Germinal center (tissue), 1 donor: ENCODE data around the gene SULT1C3.
"Not testable (repeated sequence)": the region's sequence is repeated elsewhere in the genome, so short reads cannot be mapped to it uniquely, and the experiment has no call there.

ENCODE experiments used
- DNase-seq: peaks from one replicate; pipeline ENCODE4 v3.0.0; 2012; ENCODE audit warnings: mixed read lengths, low spot score

SULT1C3 gene

DNA sequence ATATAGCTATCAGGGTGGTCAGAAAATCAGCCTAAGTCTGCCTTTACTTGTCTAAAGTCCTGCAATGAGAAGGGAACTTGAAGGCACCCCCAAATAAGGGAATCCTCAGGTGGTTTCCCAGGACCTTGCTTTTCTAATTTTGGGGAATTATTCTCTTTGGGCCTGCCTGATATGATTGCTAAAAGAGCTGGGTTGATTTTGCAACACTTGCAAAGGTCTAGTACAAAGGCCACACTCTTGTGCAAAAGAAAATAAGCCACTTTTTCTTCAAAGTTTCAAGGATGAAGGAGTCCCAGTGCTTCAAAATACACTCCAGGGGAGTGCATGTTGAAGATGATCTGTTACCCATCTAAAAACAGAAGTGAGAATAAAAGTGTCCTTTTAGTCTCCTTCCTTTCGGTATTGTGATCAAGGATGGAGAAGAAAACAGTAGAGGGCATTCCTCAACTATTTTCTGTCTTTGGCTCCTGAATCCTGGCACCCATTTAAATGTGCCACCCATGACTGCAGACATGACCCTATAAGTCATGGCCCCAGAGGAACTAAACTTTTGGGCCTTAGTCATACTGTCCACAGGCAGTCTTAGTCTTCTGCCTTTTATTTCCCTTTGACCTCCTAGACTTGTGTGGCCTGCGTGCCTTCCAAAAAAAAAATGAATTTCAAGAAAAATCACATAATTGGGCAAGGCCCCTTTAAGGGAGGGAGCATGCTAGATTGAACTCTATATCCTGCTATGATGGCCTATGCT is 5.1 kb downstream of the SULT1C3 start:
- DNase-seq = no peak

GRCh38 chr2:108253106-108253505 is 13.3 kb downstream of the SULT1C3 start:
- no peak for DNase-seq

DNA sequence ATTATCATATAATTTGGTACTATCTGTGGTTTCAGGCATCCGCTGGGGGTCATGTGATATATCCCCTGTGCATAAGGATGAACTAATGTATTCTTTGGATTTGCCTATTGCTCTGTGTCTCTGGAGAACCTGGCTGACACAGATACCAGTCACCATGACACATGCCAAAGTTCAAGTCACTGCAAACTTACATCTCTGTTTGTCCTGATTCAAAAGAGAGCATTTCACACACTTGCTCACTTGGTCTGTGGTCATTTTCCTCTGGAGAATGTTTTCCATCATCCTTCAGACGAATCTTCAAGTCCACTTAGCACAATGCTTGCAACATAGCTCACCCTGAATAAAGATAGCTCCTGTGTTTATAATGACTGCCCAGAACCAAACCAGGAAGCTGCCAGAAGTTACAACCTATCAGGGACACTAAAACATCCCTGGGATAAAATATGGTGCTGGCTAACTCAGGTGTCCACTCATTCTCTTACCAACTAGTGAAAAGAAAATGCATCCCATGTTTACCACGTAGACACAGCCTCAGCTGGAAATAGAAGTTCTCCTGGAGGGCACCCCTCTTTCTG is 18.1 kb downstream of the SULT1C3 start:
- no peak for DNase-seq

- no peak for DNase-seq
Observed at GRCh38 chr2:108260773-108261172, 21.0 kb downstream of the SULT1C3 start.

- DNase-seq = no peak
Observed at GRCh38 chr2:108262036-108262435, 22.3 kb downstream of the SULT1C3 start.

DNA sequence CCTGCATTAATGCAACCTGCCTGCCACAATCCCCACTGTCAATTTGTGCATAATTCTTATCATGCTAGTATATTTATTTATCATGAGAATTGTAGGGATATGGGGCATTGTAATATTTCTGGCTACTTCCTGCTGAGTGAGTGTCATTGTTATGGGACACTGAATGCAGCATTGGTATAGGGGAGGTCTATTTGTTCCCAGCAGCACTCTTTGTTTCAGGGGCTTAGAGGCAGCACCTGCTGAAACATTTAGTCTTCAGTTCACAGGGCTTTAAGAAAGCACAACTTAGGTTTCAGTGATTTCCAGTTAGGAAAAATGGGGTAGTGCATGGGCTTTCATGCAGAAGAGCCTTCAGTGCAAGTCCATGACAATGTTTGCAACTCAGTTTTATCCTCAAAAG is 23.6 kb downstream of the SULT1C3 start:
- no peak for DNase-seq

GRCh38 chr2:108266218-108266617 is 26.4 kb downstream of the SULT1C3 start:
- DNase-seq = no peak

DNA sequence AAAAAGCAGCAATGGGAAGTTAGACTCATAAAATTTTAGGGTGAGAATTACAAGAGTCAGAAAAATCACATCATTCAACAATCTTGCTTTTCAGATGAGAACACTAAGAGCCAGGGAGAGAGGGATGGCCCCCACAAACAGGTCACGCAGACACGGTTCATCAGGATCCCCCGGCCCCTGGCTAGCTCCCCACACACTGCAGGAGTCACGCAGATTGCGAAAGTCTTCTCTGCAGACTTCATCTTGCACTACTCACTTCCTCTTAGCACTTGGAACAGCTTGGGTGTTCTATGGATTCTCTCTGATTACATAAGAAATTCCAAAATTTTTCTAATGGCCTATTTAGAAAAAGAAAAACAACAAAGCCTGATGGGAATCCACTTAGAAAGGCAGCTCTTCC is 27.3 kb downstream of the SULT1C3 start:
- no peak for DNase-seq

DNA sequence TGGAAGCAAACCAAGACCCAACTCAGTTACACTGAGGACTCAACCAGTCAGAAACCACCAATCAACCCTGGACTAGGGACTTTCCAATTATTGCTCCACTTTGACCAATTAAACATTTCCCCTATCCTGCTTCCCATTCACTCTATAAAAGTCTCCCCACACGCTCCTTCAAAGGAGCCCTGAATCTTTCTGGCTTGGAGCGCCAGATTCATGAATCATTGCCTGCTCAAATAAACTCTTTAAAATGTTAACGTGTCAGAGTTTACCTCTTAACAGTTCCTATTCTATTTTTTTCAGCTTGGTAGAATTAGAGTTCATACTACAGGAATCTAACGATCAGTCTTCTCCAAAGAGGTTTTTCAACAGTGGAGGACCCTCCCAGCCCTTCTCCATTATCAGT is 28.2 kb downstream of the SULT1C3 start:
- no peak for DNase-seq

GRCh38 chr2:108270346-108270745 is 30.6 kb downstream of the SULT1C3 start:
- DNase-seq = no peak

DNA sequence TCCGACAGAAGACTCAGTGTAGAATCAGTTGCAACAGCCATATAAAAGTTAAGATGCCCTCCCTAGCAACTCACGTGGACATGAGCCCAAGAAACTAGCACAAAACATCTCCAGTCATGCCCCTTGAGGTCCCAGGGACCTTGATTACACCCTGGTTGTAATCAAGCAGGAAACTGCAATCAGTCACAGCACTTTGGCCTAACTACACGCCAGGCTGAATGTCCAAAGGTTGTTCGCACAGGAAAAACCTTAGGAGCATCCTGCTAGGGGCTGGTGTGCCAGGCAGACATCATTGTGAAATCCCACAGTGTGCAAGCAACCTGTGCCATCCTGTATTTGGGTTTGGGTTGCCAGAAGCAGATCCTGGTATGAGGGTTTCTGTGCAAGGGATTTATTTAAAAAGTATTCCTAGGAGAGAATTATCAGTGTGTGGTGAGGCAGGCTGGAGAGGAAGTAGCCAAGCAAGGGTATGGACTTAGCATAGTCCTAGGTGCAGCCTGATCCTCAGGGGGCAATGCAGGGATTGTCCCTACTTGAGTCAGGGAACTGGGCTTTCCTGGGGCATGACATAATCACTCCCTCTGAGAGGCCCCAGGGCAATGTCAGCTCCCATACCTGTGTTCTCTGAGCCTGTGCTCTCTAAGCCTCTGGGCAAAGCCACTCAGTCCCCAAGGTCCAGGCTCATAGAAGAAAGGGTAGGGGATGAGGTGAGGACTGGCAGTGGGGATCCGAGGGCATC is 31.2 kb downstream of the SULT1C3 start:
- DNase-seq = no peak

- DNase-seq = no peak
Observed at GRCh38 chr2:108271691-108272253, 32.0 kb downstream of the SULT1C3 start.

DNA sequence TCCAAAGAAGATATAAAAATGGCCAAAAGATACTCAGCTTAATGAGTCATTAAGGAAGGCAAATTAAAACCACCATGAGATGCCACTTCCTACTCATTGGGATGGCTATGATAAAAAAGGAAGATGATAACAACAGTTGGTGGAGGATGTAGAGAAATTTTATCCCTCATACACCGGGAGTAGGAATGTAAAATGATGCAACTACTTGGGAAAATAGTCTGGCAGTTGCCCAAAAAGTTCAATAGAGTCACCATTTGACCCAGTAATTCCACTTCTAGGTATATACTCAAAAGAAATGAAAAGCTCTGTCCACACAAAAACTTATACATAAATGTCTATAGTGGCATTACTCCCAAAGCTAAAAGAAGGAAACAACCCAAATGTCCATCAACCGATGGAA is 38.9 kb downstream of the SULT1C3 start:
- no peak for DNase-seq

GRCh38 chr2:108279468-108279867 is 39.7 kb downstream of the SULT1C3 start:
- no peak for DNase-seq

DNA sequence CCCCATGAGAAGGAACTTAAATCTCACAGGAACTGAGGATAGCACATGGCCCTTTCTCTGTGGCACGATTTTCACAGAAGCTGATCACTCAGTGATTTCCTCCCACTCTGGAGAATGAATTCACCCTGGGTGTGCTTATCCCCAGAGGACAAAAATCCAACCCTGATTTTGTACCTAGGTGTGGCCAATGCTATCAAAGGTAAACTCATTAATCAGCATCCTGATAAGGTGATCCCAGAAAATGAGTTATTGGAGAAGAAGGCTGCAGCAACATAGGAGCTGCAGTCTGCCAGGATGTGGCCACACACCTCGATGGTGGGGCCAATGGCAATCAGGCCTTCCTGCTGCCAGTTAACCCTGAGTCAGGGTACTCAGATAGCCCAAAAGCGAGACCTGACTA is 40.7 kb downstream of the SULT1C3 start:
- DNase-seq = no peak

DNA sequence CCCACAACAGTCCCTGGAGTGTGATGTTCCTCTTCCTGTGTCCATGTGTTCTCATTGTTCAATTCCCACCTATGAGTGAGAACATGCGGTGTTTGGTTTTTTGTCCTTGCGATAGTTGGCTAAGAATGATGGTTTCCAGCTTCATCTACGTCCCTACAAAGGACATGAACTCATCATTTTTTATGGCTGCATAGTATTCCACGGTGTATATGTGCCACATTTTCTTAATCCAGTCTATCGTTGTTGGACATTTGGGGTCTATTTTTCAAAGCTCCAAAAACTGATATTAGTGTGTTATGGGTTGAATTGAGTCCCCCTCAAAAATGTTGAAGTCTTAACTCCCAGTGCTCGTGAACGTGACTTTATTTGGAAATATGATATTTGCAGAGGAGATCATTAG is 44.8 kb downstream of the SULT1C3 start:
- not testable (repeated sequence) for DNase-seq

- no peak for DNase-seq
Observed at GRCh38 chr2:108285616-108286015, 45.8 kb downstream of the SULT1C3 start.

GRCh38 chr2:108287169-108287568 is 47.4 kb downstream of the SULT1C3 start:
- no peak for DNase-seq

GRCh38 chr2:108288534-108289106 is 48.9 kb downstream of the SULT1C3 start, which contains the start of gene SULT1C2:
Gene SULT1C2 (plus strand): TSS chr2:108288895. CDS start chr2:108293668, 4,773 bp downstream.
- DNase-seq = no peak

- DNase-seq = no peak
Observed at GRCh38 chr2:108293850-108294249, 54.1 kb downstream of the SULT1C3 start.

DNA sequence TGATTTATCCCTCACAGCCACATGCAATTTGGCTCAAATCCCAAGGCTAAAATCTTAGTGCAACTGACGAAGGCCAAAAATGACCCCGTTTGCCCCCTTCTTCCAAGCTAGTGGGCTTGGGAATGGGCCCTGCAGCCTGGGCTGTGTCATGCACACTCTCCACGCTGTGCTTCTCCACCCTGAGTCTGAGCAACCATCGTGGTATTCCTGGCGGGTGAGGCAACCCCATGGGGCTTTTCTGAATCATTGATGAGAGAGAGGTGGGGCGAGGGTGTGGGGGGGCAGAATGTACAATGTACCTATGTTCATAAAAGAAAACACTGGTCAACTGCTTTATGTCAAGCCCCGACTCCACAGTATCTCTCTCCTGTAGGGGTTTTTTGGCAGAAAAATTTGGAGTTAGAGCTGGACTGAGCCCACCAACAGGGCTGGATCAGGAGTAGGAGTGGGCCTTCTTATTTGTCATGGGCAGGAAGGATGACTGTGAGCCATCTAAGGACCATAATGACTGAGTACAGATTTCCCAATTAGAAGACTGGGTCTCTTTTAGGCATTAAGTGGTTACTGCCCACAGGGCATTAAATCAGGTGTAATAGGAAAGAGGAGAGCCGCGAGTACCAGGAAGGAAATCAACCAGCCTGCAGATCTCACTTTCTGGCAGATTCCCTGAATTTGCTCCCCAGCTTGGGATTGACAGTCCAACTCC is 57.8 kb downstream of the SULT1C3 start:
- no peak for DNase-seq

DNA sequence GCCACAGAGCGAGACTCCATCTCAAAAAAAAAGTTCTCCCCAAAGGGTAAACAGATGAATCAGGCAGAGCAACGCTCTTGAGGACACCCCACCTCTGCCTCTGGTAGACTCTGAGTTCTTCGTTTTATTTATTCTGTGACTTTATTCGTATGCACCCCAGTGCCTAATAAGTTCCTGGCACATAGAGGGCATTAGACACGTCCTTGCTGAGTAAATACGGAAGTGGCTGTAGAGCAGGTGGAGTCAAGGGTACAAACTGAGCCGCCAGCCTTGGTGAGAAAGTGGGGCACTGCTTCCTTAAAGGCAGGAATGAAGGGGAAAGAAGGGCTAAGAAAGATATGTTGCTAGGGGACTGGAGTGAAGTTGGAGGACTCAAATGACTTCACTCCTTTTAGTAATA is 61.8 kb downstream of the SULT1C3 start:
- DNase-seq = no peak
